ENCODE results near the gene MTMR12. TPM values are rescaled to one million over a fixed set of nuclear protein-coding genes. Genes with fewer than 3 reads are reported as not detected.

MTMR12 gene
- total and polyA plus RNA-seq, 2 donors (not counting 3 experiments of a cell fraction or from before 2014, with no cell fraction given): 18.2 to 38.6 TPM

- TF ChIP-seq, protein P1, sequence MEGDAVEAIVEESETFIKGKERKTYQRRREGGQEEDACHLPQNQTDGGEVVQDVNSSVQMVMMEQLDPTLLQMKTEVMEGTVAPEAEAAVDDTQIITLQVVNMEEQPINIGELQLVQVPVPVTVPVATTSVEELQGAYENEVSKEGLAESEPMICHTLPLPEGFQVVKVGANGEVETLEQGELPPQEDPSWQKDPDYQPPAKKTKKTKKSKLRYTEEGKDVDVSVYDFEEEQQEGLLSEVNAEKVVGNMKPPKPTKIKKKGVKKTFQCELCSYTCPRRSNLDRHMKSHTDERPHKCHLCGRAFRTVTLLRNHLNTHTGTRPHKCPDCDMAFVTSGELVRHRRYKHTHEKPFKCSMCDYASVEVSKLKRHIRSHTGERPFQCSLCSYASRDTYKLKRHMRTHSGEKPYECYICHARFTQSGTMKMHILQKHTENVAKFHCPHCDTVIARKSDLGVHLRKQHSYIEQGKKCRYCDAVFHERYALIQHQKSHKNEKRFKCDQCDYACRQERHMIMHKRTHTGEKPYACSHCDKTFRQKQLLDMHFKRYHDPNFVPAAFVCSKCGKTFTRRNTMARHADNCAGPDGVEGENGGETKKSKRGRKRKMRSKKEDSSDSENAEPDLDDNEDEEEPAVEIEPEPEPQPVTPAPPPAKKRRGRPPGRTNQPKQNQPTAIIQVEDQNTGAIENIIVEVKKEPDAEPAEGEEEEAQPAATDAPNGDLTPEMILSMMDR (IDR thresholded peaks at IDR 0.05; ENCODE audit: extremely low read depth in 1 of 2, insufficient read depth in 1 of 2, low read depth in 1 of 2, low read length in 2 of 2): no peak
- TF ChIP-seq MAX (IDR thresholded peaks at IDR 0.05; ENCODE audit: insufficient read depth, insufficient read length): no peak
- no peak for TF ChIP-seq MYC (IDR thresholded peaks at IDR 0.05; ENCODE audit: low read depth, low read length)
- no peak overlapping the region for H3K9ac ChIP-seq (replicated peaks; ENCODE audit: extremely low read depth, insufficient read depth, low read length)
- no peaks in the 10 kb centered on the region for H3K9me1 ChIP-seq (replicated peaks; ENCODE audit: control insufficient read depth, extremely low read depth, insufficient read depth, low read length)
- H4K20me1 ChIP-seq (replicated peaks; ENCODE audit: control insufficient read depth, extremely low read depth, insufficient read depth, low read length): no peaks in the 10 kb centered on the region
- H3K27ac ChIP-seq (ENCODE audit: insufficient read depth, low read depth, low read length): no peak overlapping the region
- H3K36me3 ChIP-seq (ENCODE audit: control insufficient read depth in 2 of 2, extremely low read depth in 1 of 2, insufficient read depth in 2 of 2, low read length in 2 of 2): no peaks in the 10 kb centered on the region
- dilution Hi-C loops (cut with MboI; ENCODE audit: extremely low pct_ligation_motif_present, low sequenced_read_pairs) (no loop called here), intact Hi-C loops (cut with micrococcal nuclease) (no loop called here)
- FAIRE-seq (no peak), DNase-seq (ENCODE audit: low read depth, low spot score) (no peak)
- no peak overlapping the region for H2AFZ ChIP-seq (ENCODE audit: low read depth, low read length)
- CTCF ChIA-PET: no interaction called here
- no peaks in the 10 kb centered on the region for H3K27me3 ChIP-seq (ENCODE audit: control insufficient read depth in 2 of 2, insufficient read depth in 2 of 2, low read length in 2 of 2)
- no TSS peak for BruUV-seq (replicated peaks)
- peaks cover 9% of the 10 kb centered on the region for H3K4me1 ChIP-seq (ENCODE audit: control insufficient read depth, extremely low read depth, insufficient read depth, low read length)
- H3K4me3 ChIP-seq (replicated peaks in 1 of 3; ENCODE audit: insufficient read depth in 1 of 3, low read depth in 1 of 3, low read length in 3 of 3): no peak overlapping the region
- H3K4me2 ChIP-seq (ENCODE audit: insufficient read depth, low read length): no peak overlapping the region
- H3K79me2 ChIP-seq (ENCODE audit: control insufficient read depth, insufficient read depth, low read length): no peaks in the 10 kb centered on the region
- POLR2A ChIA-PET: no interaction called here
- H3K9me3 ChIP-seq (replicated peaks; ENCODE audit: control insufficient read depth, insufficient read depth, low read length): no peaks in the 10 kb centered on the region
Observed at GRCh38 chr5:32202394-32202793, 110.3 kb downstream of the MTMR12 start.

DNA sequence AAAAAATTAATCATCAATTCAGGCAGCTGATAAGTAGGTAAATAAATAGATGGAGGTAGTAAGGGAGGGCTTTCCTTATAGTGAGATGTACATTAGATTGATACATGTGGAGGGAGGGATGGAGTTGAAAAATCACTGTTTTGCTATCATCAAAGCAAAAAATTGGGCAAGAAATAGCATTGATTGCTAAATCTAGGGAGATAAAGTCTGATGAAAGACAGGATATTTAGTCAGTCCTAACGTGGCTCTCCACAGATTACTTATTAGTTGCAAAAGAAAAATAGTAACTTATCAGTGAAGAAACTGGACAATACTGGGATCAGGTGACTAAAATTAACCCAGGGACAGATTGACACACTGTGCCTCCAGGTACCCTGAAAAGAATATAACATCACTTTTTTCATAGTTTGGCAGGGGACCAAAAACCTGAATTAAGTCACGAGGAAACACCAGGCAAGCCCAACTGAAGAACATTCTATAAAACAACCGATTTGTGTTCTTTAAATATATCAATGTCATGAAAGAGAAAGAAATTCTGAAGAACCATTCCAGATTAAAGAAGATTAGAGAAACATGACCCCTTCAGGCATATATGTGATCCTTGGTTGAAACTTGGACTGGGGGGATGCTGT lies 111.5 kb downstream of the MTMR12 start:
- no peak for TF ChIP-seq MYC (IDR thresholded peaks at IDR 0.05; ENCODE audit: low read depth, low read length)
- TF ChIP-seq, protein P1 (IDR thresholded peaks at IDR 0.05; ENCODE audit: extremely low read depth in 1 of 2, insufficient read depth in 1 of 2, low read depth in 1 of 2, low read length in 2 of 2): no peak
- TF ChIP-seq JUN (IDR thresholded peaks at IDR 0.05; ENCODE audit: borderline replicate concordance, insufficient read depth, insufficient read length, low read depth): no peak
- TF ChIP-seq GATA2 (IDR thresholded peaks at IDR 0.05; ENCODE audit: insufficient read depth, insufficient read length, low read depth, low read length): no peak
- TF ChIP-seq EZH2 (IDR thresholded peaks at IDR 0.05; ENCODE audit: borderline replicate concordance, low read depth, low read length, severe bottlenecking): no peak
- no peak for TF ChIP-seq FOS (IDR thresholded peaks at IDR 0.05; ENCODE audit: borderline replicate concordance, insufficient read depth, low read length)
- no peak for TF ChIP-seq POLR2A (IDR thresholded peaks at IDR 0.05; ENCODE audit: low read depth, low read length)
- no peak for TF ChIP-seq MAX (IDR thresholded peaks at IDR 0.05; ENCODE audit: insufficient read depth, insufficient read length)
- no peak for TF ChIP-seq POLR2AphosphoS5 (IDR thresholded peaks at IDR 0.05; ENCODE audit: insufficient read depth, low read depth, low read length)
- Histone ChIP-seq H3K4me1 (ENCODE audit: control insufficient read depth, extremely low read depth, insufficient read depth, low read length) (peaks cover 9% of the 10 kb centered on the region), H3K9me1 (replicated peaks; ENCODE audit: control insufficient read depth, extremely low read depth, insufficient read depth, low read length) (no peaks in the 10 kb centered on the region), H3K27me3 (ENCODE audit: control insufficient read depth in 2 of 2, insufficient read depth in 2 of 2, low read length in 2 of 2) (no peaks in the 10 kb centered on the region), H3K9me3 (replicated peaks; ENCODE audit: control insufficient read depth, insufficient read depth, low read length) (no peaks in the 10 kb centered on the region), H3K4me2 (ENCODE audit: insufficient read depth, low read length) (no peak overlapping the region), H2AFZ (ENCODE audit: low read depth, low read length) (no peak overlapping the region), H3K4me3 (replicated peaks in 1 of 3; ENCODE audit: insufficient read depth in 1 of 3, low read depth in 1 of 3, low read length in 3 of 3) (no peak overlapping the region), H3K36me3 (ENCODE audit: control insufficient read depth in 2 of 2, extremely low read depth in 1 of 2, insufficient read depth in 2 of 2, low read length in 2 of 2) (no peaks in the 10 kb centered on the region), H3K9ac (replicated peaks; ENCODE audit: extremely low read depth, insufficient read depth, low read length) (no peak overlapping the region), H3K27ac (ENCODE audit: insufficient read depth, low read depth, low read length) (no peak overlapping the region), H3K79me2 (ENCODE audit: control insufficient read depth, insufficient read depth, low read length) (no peaks in the 10 kb centered on the region), H4K20me1 (replicated peaks; ENCODE audit: control insufficient read depth, extremely low read depth, insufficient read depth, low read length) (no peaks in the 10 kb centered on the region)
- FAIRE-seq (no peak), DNase-seq (ENCODE audit: low read depth, low spot score) (no peak)
- dilution Hi-C loops (cut with MboI; ENCODE audit: extremely low pct_ligation_motif_present, low sequenced_read_pairs) (no loop called here), intact Hi-C loops (cut with micrococcal nuclease) (no loop called here)
- ChIA-PET CTCF (interaction anchor here (0.8 to 2.0 kb wide), 4 partner anchors 12 to 129 kb away, joined by 3 to 7 read pairs (median 3); no protein-coding TSS in a partner anchor), POLR2A (no interaction called here)
- no TSS peak for BruUV-seq (replicated peaks)
